Adrenal gland (tissue), 19 donors: Measurements from ENCODE around the gene EPB41L4B. TPM values are rescaled to one million over a fixed set of nuclear protein-coding genes. Genes with fewer than 3 reads are reported as not detected.
A peak's percentile ranks its signal among the peaks of the same experiment; 100 is the strongest.
"Not testable (repeated sequence)": the region's sequence is repeated elsewhere in the genome, so short reads cannot be mapped to it uniquely, and the experiment has no call there.

Source experiments
- DNase-seq, 7 donors: peaks; one replicate each; pipeline ENCODE4 v3.0.0-alpha.2; 2019 to 2020
- H3K27ac ChIP-seq, 5 donors: fragments of 200-600 bp; sonication (generic) in 4 of 5; 1 replicate in 3 of 5; 2 replicates in 2 of 5; pipeline versions ENCODE4 v1.5.1 to v1.8.0; 2016 to 2020; ENCODE audit warnings: mild to moderate bottlenecking in 1 of 5
- H3K27me3 ChIP-seq: fragments of 200-600 bp; 2 replicates; pipeline ENCODE4 v1.8.0; 2021
- H3K36me3 ChIP-seq, 2 donors: fragments of 200-600 bp; replicated peaks in 1 of 2; 1 replicate in 1 of 2; 2 replicates in 1 of 2; pipeline versions ENCODE4 v1.5.1 to v1.8.0; 2018 to 2022
- H3K4me1 ChIP-seq, 2 donors: fragments of 200-600 bp; replicated peaks in 1 of 2; 1 replicate in 1 of 2; 2 replicates in 1 of 2; pipeline versions ENCODE4 v1.5.1 to v1.8.0; 2018 to 2021
- H3K4me3 ChIP-seq, 4 donors: fragments of 200-600 bp; sonication (generic) in 3 of 4; one replicate each; pipeline ENCODE4 v1.5.1; 2016 to 2018
- H3K9me3 ChIP-seq, 3 donors: fragments of 200-600 bp; sonication (generic) in 1 of 3; replicated peaks in 1 of 3; 1 replicate in 2 of 3; 2 replicates in 1 of 3; pipeline versions ENCODE4 v1.5.1 to v1.8.0; 2016 to 2021
- CTCF ChIP-seq, 6 experiments: fragments of 450-650 bp in 4 of 6; fragments of 200-600 bp in 2 of 6; sonication (generic) in 1 of 6; IDR thresholded peaks; 1 replicate in 5 of 6; 2 replicates in 1 of 6; pipeline versions ENCODE4 v1.5.1 to v1.8.0; 2016 to 2021; ENCODE audit warnings: antibody characterized with exemption in 6 of 6, mild to moderate bottlenecking in 2 of 6, moderate library complexity in 1 of 6
- POLR2A ChIP-seq, 2 donors: fragments of 450-650 bp; IDR thresholded peaks; one replicate each; pipeline ENCODE4 v1.6.1; 2017; ENCODE audit warnings: antibody characterized with exemption in 2 of 2, mild to moderate bottlenecking in 2 of 2, moderate library complexity in 1 of 2
- WGBS, 4 donors: extraction: QIAGEN DNeasy Blood & Tissue Kit in 2 of 4; methylation state at CpG; one replicate each; pipeline versions ENCODE4 v1.1.5 to v1.1.7; 2013 to 2017; 5-methylcytosine and 5-hydroxymethylcytosine counted together
- intact Hi-C, 2 donors: fragments of 100-400 bp; cut with DNase I; formaldehyde crosslinking; loops; one replicate each; pipeline versions ENCODE4 v1.14.1 to v1.15.0; 2022 to 2023
- long read RNA-seq, 10 donors: library from polyadenylated mRNA in 3 of 10; unstranded in 2 of 10; stranded (forward) in 1 of 10; transcript quantifications; one replicate each; pipeline ENCODE4 v2.0.0 and lab custom pipeline, GENCODE V29; 2021 to 2026
- polyA plus RNA-seq, 3 donors: library from polyadenylated mRNA; stranded (reverse); fragments of 200-250 nt in 2 of 3; fragments of 350-450 nt in 1 of 3; fragmentation: Illumina TruSeq in 1 of 3; extraction: RNeasy Lipid Tissue Mini Kit (QIAGEN cat#74804) in 1 of 3; gene quantifications; one replicate each; pipeline ENCODE4 v1.2.3, GENCODE V29; 2013 to 2014
- total RNA-seq, 9 donors: library from RNA; depleted of rRNA in 4 of 9; stranded (reverse); fragments of >200 nt in 4 of 9; fragments of 120-200 nt in 1 of 9; fragmentation: NEBNext Ultra II Directional in 1 of 9; extraction: Animal tissue kit (Norgen Biotek cat#: 25700) in 1 of 9; gene quantifications; one replicate each; pipeline versions ENCODE4 v1.1.0 to v1.2.4, GENCODE V29; 2013 to 2023
- donor health status: healthy with polysubstance abuse.
- donor health status: Bipolar disorder and iron deficiency.
- donor health status: DM: yes; HTN: yes; CAD: no.
- donor health status: DM: no; HTN: no; CAD: no.
- donor health status: DM: no; HTN: no; CAD: no.
- donor health status: DM: yes; HTN: yes; CAD: no.

Gene EPB41L4B
- total RNA-seq, result 10 to 100 TPM; 13.4 to 27.3 (median 20.4) TPM
- 10 to 100 TPM in 1 of 3 donors, 1 to 10 TPM in 2; 7.4 to 37.2 (median 9.2) TPM for polyA plus RNA-seq
- long read RNA-seq, donor 1, full-length matches to known transcripts, result 12 of 12 reads
- long read RNA-seq, donor 1, partial matches to known transcripts, result 0 of 12 reads
- long read RNA-seq, donor 1, other reads (novel, unspliced or antisense), result 0 of 12 reads
- long read RNA-seq, donor 2, full-length matches to known transcripts, result 9 of 9 reads
- long read RNA-seq, donor 2, partial matches to known transcripts, result 0 of 9 reads
- long read RNA-seq, donor 2, other reads (novel, unspliced or antisense), result 0 of 9 reads
- long read RNA-seq, donor 3, full-length matches to known transcripts, result 12 of 12 reads
- long read RNA-seq, donor 3, partial matches to known transcripts, result 0 of 12 reads
- long read RNA-seq, donor 3, other reads (novel, unspliced or antisense), result 0 of 12 reads
- long read RNA-seq, donor 4, partial matches to known transcripts, result 2 of 5 reads
- long read RNA-seq, donor 4, other reads (novel, unspliced or antisense), result 3 of 5 reads
- long read RNA-seq, donor 5, full-length matches to known transcripts, result 79 of 86 reads
- long read RNA-seq, donor 5, partial matches to known transcripts, result 0 of 86 reads
- long read RNA-seq, donor 5, other reads (novel, unspliced or antisense), result 7 of 86 reads
- long read RNA-seq, donor 6, partial matches to known transcripts, result 1 of 2 reads
- long read RNA-seq, donor 6, other reads (novel, unspliced or antisense), result 1 of 2 reads
- long read RNA-seq, donor 7, full-length matches to known transcripts, result 2 of 2 reads
- long read RNA-seq, donor 7, partial matches to known transcripts, result 0 of 2 reads
- long read RNA-seq, donor 7, other reads (novel, unspliced or antisense), result 0 of 2 reads
- long read RNA-seq, donor 8, full-length matches to known transcripts, result 11 of 11 reads
- long read RNA-seq, donor 8, partial matches to known transcripts, result 0 of 11 reads
- long read RNA-seq, donor 8, other reads (novel, unspliced or antisense), result 0 of 11 reads
- long read RNA-seq, donor 9, full-length matches to known transcripts, result 7 of 7 reads
- long read RNA-seq, donor 9, partial matches to known transcripts, result 0 of 7 reads
- long read RNA-seq, donor 9, other reads (novel, unspliced or antisense), result 0 of 7 reads
- long read RNA-seq, donor 10, full-length matches to known transcripts, result 3 of 3 reads
- long read RNA-seq, donor 10, partial matches to known transcripts, result 0 of 3 reads
- long read RNA-seq, donor 10, other reads (novel, unspliced or antisense), result 0 of 3 reads

- DNase-seq, result peak; percentile 85 to 96 (median 92)
- H3K27me3 ChIP-seq, result no peaks in the 10 kb centered on the region
- TF ChIP-seq CTCF (IDR thresholded peaks at IDR 0.05), result peak; percentile 81 to 99 (median 94)
- peak; percentile 20 to 34 for TF ChIP-seq POLR2A (IDR thresholded peaks at IDR 0.05)
- 0% methylated on average over 8 to 71 of the region's 72 CpGs; no CpG with 5 or more reads in 1 of the 4 donors for WGBS, 4 donors
- no peaks in the 10 kb centered on the region for H3K36me3 ChIP-seq
- H3K27ac ChIP-seq, result peak within 1 kb of the TSS in 2 of 5 donors; percentile 40 to 49
- H3K4me1 ChIP-seq, result peaks cover 0 to 34% of the 10 kb centered on the region in 2 donors
- intact Hi-C loops, result loop anchor here (5.0 to 10.0 kb wide), 2 partner anchors 126 to 129 kb away; no protein-coding TSS in a partner anchor
- peak within 1 kb of the TSS in 2 of 4 donors; percentile 22 to 69 for H3K4me3 ChIP-seq
- no peaks in the 10 kb centered on the region for H3K9me3 ChIP-seq
These were observed at the start of gene EPB41L4B for GRCh38 chr9:109320742-109321448. Gene EPB41L4B, minus strand, starts transcription at chr9:109321059. Its CDS starts 613 bp downstream, at chr9:109320446.

- no peak overlapping the region for H3K27ac ChIP-seq
- WGBS, 4 donors, result 38 to 62% (median 52%) methylated on average over 2 of the region's 2 CpGs
- intact Hi-C loops, result no loop called here
- no peak for TF ChIP-seq POLR2A (IDR thresholded peaks at IDR 0.05)
- no peak for TF ChIP-seq CTCF (IDR thresholded peaks at IDR 0.05)
- no peak overlapping the region for H3K4me3 ChIP-seq
- no peaks in the 10 kb centered on the region for H3K36me3 ChIP-seq
- no peaks in the 10 kb centered on the region for H3K4me1 ChIP-seq
- no peaks in the 10 kb centered on the region for H3K9me3 ChIP-seq
- DNase-seq, result peak in 1 of 7 donors; percentile 1
- H3K27me3 ChIP-seq, result no peaks in the 10 kb centered on the region
These were observed 48.4 kb upstream of the EPB41L4B start for GRCh38 chr9:109369285-109369684.

GRCh38 chr9:109360771-109361170 is 39.9 kb upstream of the EPB41L4B start:
- H3K27ac ChIP-seq, result no peak overlapping the region
- H3K36me3 ChIP-seq, result no peaks in the 10 kb centered on the region
- H3K4me1 ChIP-seq, result no peaks in the 10 kb centered on the region
- TF ChIP-seq CTCF (IDR thresholded peaks at IDR 0.05) (no peak), POLR2A (IDR thresholded peaks at IDR 0.05) (no peak)
- intact Hi-C loops, result no loop called here
- no peaks in the 10 kb centered on the region for H3K9me3 ChIP-seq
- DNase-seq, result no peak
- no peak overlapping the region for H3K4me3 ChIP-seq
- no peaks in the 10 kb centered on the region for H3K27me3 ChIP-seq
- 81 to 88% (median 85%) methylated on average over 5 of the region's 5 CpGs for WGBS, 4 donors

GRCh38 chr9:109358968-109359603 is 38.2 kb upstream of the EPB41L4B start:
- DNase-seq, H3K36me3 ChIP-seq, H3K27me3 ChIP-seq, intact Hi-C loops, H3K27ac ChIP-seq, H3K9me3 ChIP-seq, H3K4me1 ChIP-seq, H3K4me3 ChIP-seq: not testable (repeated sequence)
- WGBS, 4 donors, result 74 to 90% (median 83%) methylated on average over 8 of the region's 8 CpGs
